Measurements from ENCODE around the gene AIP. TPM values are rescaled to one million over a fixed set of nuclear protein-coding genes. Genes with fewer than 3 reads are reported as not detected.

AIP gene
- total RNA-seq, 2 donors from 2014 or later, result 45.3 to 57.9 TPM

DNA sequence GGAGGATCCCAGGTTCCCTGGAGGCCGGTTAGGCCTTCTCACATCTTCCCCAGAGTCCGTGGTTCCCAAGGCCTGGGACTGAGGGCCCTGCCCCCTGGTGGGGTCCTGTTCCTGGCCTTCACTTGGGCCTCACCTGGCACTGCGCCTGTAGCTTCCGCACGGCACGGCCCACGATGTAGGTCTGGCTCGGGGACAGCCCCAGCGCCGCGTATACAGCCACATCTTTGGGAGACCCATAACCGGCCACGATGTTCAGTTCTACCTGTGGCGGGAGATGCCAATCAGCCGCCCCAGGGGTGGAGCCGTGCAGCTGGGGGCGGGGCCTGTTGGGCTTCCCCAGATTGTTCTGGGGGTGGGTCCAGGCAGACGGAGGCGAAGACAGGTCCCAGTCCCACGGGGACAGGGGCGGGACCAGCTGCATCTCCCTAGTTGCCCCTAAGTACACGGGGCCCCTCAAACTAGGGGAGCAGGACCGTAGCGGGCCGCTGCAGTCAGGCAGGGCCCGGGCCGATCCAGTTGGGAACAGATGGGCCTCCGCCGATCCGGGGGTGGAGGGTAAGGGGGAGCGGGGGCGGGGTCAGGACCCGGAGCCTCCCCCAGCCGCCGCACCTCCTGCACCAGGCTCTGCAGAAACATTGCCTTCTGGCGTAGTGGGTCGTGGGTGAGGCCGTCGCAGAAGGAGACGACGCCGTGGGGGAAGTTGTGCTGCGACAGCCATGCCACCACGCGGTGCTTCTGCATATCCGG is 10.1 kb downstream of the AIP start:
- H3K36me3 ChIP-seq, result peaks cover 9% of the 10 kb centered on the region
- intact Hi-C loops (cut with DNase I), result no loop called here
- no peaks in the 10 kb centered on the region for H3K4me1 ChIP-seq
- H3K27me3 ChIP-seq, result no peaks in the 10 kb centered on the region
- TF ChIP-seq, protein P1, sequence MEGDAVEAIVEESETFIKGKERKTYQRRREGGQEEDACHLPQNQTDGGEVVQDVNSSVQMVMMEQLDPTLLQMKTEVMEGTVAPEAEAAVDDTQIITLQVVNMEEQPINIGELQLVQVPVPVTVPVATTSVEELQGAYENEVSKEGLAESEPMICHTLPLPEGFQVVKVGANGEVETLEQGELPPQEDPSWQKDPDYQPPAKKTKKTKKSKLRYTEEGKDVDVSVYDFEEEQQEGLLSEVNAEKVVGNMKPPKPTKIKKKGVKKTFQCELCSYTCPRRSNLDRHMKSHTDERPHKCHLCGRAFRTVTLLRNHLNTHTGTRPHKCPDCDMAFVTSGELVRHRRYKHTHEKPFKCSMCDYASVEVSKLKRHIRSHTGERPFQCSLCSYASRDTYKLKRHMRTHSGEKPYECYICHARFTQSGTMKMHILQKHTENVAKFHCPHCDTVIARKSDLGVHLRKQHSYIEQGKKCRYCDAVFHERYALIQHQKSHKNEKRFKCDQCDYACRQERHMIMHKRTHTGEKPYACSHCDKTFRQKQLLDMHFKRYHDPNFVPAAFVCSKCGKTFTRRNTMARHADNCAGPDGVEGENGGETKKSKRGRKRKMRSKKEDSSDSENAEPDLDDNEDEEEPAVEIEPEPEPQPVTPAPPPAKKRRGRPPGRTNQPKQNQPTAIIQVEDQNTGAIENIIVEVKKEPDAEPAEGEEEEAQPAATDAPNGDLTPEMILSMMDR (IDR thresholded peaks at IDR 0.05), result no peak
- H3K27ac ChIP-seq, result no peak overlapping the region
- no peak overlapping the region for H3K4me3 ChIP-seq
- no peaks in the 10 kb centered on the region for H3K9me3 ChIP-seq
- DNase-seq, result no peak
- no peak overlapping the region for H3K9ac ChIP-seq (ENCODE audit: low read depth in 2 of 2, low read length in 2 of 2)

GRCh38 chr11:67493548-67494370 is 10.9 kb downstream of the AIP start:
- H3K27me3 ChIP-seq, result no peaks in the 10 kb centered on the region
- H3K9ac ChIP-seq (ENCODE audit: low read depth in 2 of 2, low read length in 2 of 2), result no peak overlapping the region
- no peak overlapping the region for H3K27ac ChIP-seq
- intact Hi-C loops (cut with DNase I), result no loop called here
- TF ChIP-seq, protein P1 (IDR thresholded peaks at IDR 0.05), result no peak
- H3K36me3 ChIP-seq, result peaks cover 7% of the 10 kb centered on the region
- no peaks in the 10 kb centered on the region for H3K4me1 ChIP-seq
- H3K9me3 ChIP-seq, result no peaks in the 10 kb centered on the region
- no peak overlapping the region for H3K4me3 ChIP-seq
- no peak for DNase-seq

- DNase-seq, result no peak
- Histone ChIP-seq H3K27me3 (no peaks in the 10 kb centered on the region), H3K4me1 (no peaks in the 10 kb centered on the region), H3K27ac (no peak overlapping the region), H3K9me3 (no peaks in the 10 kb centered on the region), H3K9ac (ENCODE audit: low read depth in 2 of 2, low read length in 2 of 2) (no peak overlapping the region), H3K36me3 (peaks cover 7% of the 10 kb centered on the region), H3K4me3 (no peak overlapping the region)
- TF ChIP-seq, protein P1 (IDR thresholded peaks at IDR 0.05), result no peak
- intact Hi-C loops (cut with DNase I), result no loop called here
These were observed 11.8 kb downstream of the AIP start for GRCh38 chr11:67494371-67495233.

GRCh38 chr11:67495234-67496005 is 12.6 kb downstream of the AIP start:
- Histone ChIP-seq H3K36me3 (peaks cover 7% of the 10 kb centered on the region), H3K4me1 (no peaks in the 10 kb centered on the region), H3K27ac (no peak overlapping the region), H3K9ac (ENCODE audit: low read depth in 2 of 2, low read length in 2 of 2) (no peak overlapping the region), H3K27me3 (no peaks in the 10 kb centered on the region), H3K4me3 (no peak overlapping the region), H3K9me3 (no peaks in the 10 kb centered on the region)
- TF ChIP-seq, protein P1 (IDR thresholded peaks at IDR 0.05), result no peak
- intact Hi-C loops (cut with DNase I), result no loop called here
- DNase-seq, result no peak

Measured in colonic mucosa (tissue), 4 donors.